Mesothelial cell of epicardium (in vitro differentiated cells): Measurements from ENCODE around the gene TTLL6. TPM values are rescaled to one million over a fixed set of nuclear protein-coding genes. Genes with fewer than 3 reads are reported as not detected.
A peak's percentile ranks its signal among the peaks of the same experiment; 100 is the strongest.

ENCODE experiments used
- DNase-seq, 2 experiments: peaks; one replicate each; pipeline ENCODE4 v3.0.0; 2021; ENCODE audit warnings: low spot score in 2 of 2; ENCODE audit not compliant: unreplicated experiment in 2 of 2
- H3K27ac Mint-ChIP-seq: 2 replicates; pipeline ENCODE4 v1.8.0; 2021; ENCODE audit warnings: mixed read lengths
- H3K27me3 Mint-ChIP-seq: 2 replicates; pipeline ENCODE4 v1.8.0; 2021; ENCODE audit warnings: low read depth, mixed read lengths
- H3K36me3 Mint-ChIP-seq: 2 replicates; pipeline ENCODE4 v1.8.0; 2021; ENCODE audit warnings: mixed read lengths
- H3K4me1 Mint-ChIP-seq: 2 replicates; pipeline ENCODE4 v1.8.0; 2021; ENCODE audit warnings: mixed read lengths
- H3K4me3 Mint-ChIP-seq: 2 replicates; pipeline ENCODE4 v1.8.0; 2021; ENCODE audit warnings: mild to moderate bottlenecking, moderate library complexity, mixed read lengths
- H3K9me3 Mint-ChIP-seq: 2 replicates; pipeline ENCODE4 v1.8.0; 2021; ENCODE audit warnings: mixed read lengths
- CTCF ChIP-seq: fragments of 200-600 bp; sonication (generic); IDR thresholded peaks from one replicate; pipeline ENCODE4 v1.5.0; 2021; ENCODE audit warnings: antibody characterized with exemption; ENCODE audit not compliant: unreplicated experiment
- total RNA-seq: library from RNA; stranded (reverse); gene quantifications from 3 replicates; pipeline ENCODE4 v1.2.1, GENCODE V29; 2021

TTLL6 gene
- total RNA-seq, 1 donor from 2014 or later = not detected

DNA sequence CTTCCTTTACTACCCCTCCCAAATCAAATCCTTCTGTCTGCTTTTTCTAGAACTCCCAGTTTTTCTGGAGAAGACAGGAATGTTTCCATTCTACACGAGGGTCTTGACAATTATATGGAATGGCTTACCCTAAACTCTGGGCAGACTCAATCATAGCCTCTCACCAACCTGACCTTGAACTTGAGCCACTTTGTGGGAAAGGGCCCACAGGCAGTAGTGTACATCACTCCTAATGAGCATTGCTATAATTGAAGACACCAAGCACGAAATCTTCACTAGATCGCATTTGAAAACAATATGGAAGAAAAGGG is 86.8 kb downstream of the TTLL6 start:
- no peaks in the 10 kb centered on the region for H3K9me3 Mint-ChIP-seq
- peak overlapping the region; percentile 100 for H3K27ac Mint-ChIP-seq
- peaks cover 99% of the 10 kb centered on the region for H3K27me3 Mint-ChIP-seq
- H3K4me1 Mint-ChIP-seq = peaks cover 54% of the 10 kb centered on the region
- H3K36me3 Mint-ChIP-seq = no peaks in the 10 kb centered on the region
- H3K4me3 Mint-ChIP-seq = no peak overlapping the region
- no peak for TF ChIP-seq CTCF
- DNase-seq = no peak

- Mint-ChIP-seq H3K36me3 (no peaks in the 10 kb centered on the region), H3K9me3 (no peaks in the 10 kb centered on the region), H3K27ac (peak overlapping the region; percentile 100), H3K4me3 (peak overlapping the region; percentile 79), H3K4me1 (peaks cover 59% of the 10 kb centered on the region), H3K27me3 (peaks cover 99% of the 10 kb centered on the region)
- TF ChIP-seq CTCF = no peak
- peak in 1 of 2 experiments; percentile 52 for DNase-seq
Measured at GRCh38 chr17:48729335-48730239, 87.4 kb downstream of the TTLL6 start.

GRCh38 chr17:48728232-48729231 is 88.5 kb downstream of the TTLL6 start, which contains the start of gene HOXB13:
Gene HOXB13 (minus strand): TSS chr17:48728750. CDS start chr17:48728593, 157 bp downstream.
- Mint-ChIP-seq H3K27ac (peak within 1 kb of the TSS; percentile 100), H3K4me1 (peaks cover 59% of the 10 kb centered on the region), H3K4me3 (peak within 1 kb of the TSS; percentile 79), H3K9me3 (no peaks in the 10 kb centered on the region), H3K36me3 (no peaks in the 10 kb centered on the region), H3K27me3 (peaks cover 99% of the 10 kb centered on the region)
- peak; percentile 77 to 84 for DNase-seq
- no peak for TF ChIP-seq CTCF

GRCh38 chr17:48727415-48728175 is 89.4 kb downstream of the TTLL6 start:
- H3K27ac Mint-ChIP-seq = peak overlapping the region; percentile 100
- no peaks in the 10 kb centered on the region for H3K36me3 Mint-ChIP-seq
- H3K4me3 Mint-ChIP-seq = peak overlapping the region; percentile 79
- H3K4me1 Mint-ChIP-seq = peaks cover 55% of the 10 kb centered on the region
- H3K9me3 Mint-ChIP-seq = no peaks in the 10 kb centered on the region
- H3K27me3 Mint-ChIP-seq = peaks cover 99% of the 10 kb centered on the region
- TF ChIP-seq CTCF = no peak
- no peak for DNase-seq

DNA sequence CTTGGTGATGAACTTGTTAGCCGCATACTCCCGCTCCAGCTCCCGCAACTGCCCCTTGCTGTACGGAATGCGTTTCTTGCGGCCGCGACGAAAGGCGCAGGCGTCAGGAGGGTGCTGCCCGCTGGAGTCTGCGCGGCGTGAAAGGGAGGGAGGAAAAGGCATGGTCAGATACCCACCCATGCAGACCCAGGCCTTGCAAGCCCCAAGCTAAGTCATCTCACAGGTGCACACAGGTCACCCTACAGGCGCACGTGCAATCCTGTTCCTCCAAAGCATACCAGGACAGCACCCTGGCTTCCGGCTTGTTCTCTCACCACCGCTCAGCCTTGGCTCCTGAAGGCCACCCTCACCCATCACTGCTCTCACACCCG is 90.1 kb downstream of the TTLL6 start:
- Mint-ChIP-seq H3K9me3 (no peaks in the 10 kb centered on the region), H3K27ac (peak overlapping the region; percentile 13), H3K36me3 (no peaks in the 10 kb centered on the region), H3K27me3 (peaks cover 99% of the 10 kb centered on the region), H3K4me1 (peaks cover 53% of the 10 kb centered on the region), H3K4me3 (peak overlapping the region; percentile 79)
- TF ChIP-seq CTCF = no peak
- no peak for DNase-seq
